HG03469 (cell line): ENCODE data around the gene HEATR3.

Source experiments
- ATAC-seq: cut with Tn5 transposase; IDR thresholded peaks from one replicate; pipeline ENCODE4 v1.9.1; 2021; ENCODE audit warnings: mild to moderate bottlenecking, moderate library complexity, moderate number of reproducible peaks; ENCODE audit not compliant: unreplicated experiment

The HEATR3 gene, protein sequence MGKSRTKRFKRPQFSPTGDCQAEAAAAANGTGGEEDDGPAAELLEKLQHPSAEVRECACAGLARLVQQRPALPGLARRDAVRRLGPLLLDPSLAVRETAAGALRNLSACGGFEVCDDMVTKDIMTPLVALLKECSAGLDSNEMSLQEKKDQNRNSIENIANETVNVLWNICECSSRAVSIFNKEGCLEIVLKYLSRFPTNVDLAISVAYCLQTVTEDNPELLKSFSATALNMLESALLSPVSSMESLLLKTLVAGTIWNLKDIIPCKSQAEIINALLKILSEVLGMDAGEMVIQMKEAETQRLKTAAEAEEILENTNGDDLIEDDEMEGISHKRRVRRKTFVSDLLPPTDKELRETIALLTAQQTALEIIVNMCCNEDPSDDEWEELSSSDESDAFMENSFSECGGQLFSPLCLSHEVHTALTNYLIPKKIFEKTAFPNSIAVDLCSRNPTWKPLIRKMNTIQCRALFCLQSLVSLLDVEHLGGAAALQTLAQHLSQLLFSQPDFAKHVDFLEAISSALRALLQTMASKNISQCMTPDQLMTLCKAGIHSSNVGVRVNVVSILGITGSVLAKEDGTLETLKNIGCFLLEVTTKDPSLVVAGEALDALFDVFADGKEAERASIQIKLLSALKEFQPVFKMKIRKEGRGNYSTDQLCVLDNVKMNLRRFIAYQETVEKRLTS

DNA sequence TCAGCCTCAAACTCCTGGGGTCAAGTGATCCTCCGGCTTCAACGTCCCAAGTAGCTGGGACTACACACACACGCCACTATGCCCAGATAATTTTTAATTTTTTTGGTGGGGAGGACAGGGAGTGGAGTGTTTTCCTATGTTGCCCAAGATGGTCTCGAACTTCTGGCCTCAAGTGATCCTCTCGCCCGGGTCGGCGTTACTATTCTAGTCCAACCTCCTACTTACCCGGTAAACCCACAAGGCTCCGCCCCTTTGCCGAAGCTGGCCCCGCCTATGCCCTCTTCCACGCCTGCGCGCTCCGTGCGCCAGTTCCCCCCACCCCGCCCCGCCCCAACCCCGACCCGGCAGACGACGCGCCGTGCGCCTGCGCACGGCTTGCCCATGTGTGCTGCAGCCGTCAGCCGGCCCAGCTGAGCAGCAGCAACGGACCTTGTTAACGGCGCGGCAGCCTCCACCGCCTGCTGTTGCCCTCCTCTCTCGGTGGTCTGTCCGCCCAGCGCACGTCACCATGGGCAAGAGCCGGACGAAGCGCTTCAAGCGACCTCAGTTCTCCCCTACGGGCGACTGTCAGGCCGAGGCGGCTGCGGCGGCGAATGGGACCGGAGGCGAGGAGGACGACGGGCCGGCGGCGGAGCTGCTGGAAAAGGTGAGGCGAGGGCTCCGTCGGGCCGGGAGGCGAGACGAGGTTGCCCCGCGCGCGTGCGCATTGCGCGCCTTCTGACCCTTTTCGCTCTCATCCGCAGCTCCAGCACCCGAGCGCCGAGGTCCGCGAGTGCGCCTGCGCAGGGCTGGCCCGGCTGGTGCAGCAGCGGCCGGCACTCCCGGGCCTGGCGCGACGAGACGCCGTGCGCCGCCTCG is at the start of gene HEATR3:
HEATR3 (plus strand) TSS at position 347 of the 858 bp plus-strand sequence; CDS start at position 509, 162 bp downstream.
- peak; percentile 62 for ATAC-seq

DNA sequence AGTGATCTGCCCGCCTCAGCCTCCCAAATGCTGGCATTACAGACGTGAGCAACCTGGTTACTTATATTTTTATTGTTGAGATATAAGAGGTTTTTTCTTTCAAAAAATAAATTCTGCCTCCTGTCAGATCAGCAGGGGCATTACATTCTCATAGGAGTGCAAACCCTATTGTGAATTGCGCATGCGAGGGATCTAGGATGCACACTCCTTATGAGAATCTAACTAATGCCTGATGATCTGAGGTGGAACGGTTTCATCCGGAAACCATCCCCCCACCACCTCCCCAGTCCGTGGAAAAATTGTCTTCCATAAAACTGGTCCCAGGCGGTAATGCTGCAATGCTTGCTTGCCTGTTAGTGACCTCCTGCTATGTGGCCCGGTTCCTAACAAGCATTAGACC is 48.2 kb upstream of the HEATR3 start:
- no peak for ATAC-seq

DNA sequence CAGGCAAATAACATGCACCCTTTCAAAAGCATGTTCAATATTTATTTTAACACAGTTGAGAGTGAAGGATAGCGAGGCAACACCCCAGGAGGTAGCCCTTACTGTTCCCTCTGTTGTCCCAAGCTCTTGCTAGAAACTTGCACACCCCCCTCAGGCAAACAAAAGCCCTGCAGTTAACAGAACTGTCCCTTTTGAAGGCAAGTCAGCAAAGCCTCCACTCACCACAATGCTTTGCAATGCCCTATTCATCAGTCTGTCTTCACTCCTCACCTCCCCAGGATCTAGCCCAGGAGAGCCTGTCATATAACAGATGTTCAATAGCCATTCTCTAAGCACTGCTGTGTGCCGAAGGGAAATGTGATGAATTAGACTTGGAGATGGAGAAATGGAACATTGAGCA is 44.2 kb upstream of the HEATR3 start:
- no peak for ATAC-seq

DNA sequence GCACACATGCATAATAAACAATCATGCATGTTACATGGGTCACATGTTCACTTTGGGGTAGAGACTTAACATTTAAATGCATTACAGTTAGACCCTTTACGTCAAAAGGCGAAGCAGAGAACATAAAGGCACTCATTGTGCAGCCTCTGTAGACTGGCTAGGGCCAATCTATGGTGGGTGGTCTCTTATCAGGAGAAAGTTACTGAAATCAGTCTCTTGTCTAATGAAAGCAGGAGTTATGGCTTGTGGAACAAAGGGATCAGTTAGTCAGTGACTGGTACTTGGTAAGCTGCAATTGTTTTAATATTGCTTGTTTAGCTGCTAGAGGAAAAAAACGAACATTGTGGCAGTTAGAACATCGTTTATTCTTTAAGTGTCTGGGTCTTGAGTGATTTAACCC is 42.1 kb upstream of the HEATR3 start:
- no peak for ATAC-seq

DNA sequence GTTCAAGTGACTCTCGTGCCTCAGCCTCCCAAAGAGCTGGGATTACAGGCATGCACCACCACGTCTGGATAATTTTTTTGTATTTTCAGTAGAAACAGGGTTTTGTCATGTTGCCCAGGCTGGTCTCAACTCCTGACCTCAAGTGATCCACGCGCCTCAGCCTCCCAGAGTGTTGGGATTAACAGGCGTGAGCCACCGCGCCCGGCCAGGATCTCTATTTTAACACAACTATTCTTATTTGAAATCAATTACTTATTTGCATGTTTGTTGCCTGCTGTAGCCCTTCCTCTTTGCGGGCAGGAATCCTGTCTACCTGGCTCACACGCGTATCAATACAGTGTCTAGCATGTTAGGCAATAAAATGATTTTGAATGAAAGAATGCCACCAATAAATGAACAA is 41.6 kb upstream of the HEATR3 start:
- no peak for ATAC-seq

DNA sequence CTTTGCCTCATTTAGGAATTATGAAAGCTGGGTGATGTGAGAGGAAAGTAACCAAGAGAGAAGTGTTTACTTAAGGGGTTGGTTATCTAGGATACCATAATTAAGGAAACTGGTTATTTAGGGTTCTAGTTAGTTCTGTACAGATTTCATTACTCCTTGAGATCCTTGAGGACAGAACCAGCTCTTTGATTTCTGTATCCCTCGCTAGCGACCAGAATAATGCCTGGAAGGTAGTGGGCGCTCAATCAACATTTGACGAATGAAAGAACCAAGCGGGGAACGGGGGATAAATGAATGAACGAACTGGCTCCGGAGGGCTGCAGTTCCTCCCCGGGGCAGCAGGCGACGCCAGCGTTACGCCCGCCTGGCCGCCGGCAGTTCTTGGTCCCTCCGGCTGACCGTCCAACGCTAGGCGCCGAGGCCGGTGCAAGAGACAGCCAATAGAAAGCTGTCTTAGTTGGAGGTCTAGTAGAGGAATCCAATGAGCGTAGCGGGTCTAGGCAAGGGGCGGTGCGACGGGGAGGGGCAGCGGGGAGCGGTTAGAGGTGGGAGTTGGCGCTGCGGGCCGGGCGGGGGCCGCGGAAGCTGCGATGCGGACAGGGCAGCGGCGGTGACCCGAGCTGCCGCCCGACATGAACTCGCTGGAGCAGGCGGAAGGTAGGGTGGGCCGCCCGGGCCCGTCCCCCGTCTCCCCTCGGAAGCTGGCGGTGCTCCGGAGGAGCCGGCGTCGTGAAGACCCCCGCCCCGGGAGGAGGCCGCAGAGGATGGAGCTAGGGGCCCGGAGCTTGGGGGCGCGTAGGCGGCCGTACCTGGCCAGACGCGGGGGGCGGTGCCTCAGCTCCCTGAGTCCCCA is 40.9 kb upstream of the HEATR3 start, which contains the start of gene CNEP1R1:
CNEP1R1 (plus strand) TSS at position 542 of the 853 bp plus-strand sequence; CDS start at position 633, 91 bp downstream.
- ATAC-seq, result peak; percentile 96

DNA sequence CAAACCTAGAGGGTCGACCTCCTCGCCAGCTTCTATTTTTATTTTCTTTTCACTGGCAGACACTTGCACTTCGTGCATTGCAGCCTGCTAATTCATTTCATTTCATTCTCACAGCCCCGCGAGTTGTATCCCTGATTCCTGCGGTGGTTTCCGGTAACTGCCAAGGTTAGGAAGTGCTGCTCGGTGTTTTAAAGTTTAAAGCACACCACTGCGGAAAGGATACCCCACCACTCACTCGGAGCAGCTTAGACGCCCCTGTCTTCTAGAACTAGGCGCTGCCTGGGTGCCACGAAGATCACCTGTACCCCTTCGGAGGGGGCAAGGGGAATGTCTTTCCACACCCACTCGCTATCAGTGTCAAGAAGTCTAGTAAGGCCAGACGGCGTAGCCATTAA is 40.2 kb upstream of the HEATR3 start:
- no peak for ATAC-seq

DNA sequence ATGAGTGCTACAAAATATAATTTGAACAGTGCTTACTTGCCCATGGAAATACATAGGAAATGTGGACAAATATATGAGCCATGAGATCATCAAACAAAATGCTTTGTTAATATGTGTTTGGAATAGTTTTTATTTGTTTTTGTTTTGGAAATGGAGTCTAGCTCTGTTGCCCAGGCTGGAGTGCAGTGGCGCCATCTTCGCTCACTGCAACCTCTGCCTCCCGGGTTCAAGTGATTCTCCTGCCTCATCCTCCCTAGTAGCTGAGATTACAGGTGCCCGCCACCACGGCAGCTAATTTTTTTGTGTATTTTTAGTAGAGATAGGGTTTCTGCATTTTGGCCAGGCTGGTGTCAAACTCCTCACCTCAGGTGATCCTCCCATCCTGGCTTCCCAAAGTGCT is 37.9 kb upstream of the HEATR3 start:
- no peak for ATAC-seq

DNA sequence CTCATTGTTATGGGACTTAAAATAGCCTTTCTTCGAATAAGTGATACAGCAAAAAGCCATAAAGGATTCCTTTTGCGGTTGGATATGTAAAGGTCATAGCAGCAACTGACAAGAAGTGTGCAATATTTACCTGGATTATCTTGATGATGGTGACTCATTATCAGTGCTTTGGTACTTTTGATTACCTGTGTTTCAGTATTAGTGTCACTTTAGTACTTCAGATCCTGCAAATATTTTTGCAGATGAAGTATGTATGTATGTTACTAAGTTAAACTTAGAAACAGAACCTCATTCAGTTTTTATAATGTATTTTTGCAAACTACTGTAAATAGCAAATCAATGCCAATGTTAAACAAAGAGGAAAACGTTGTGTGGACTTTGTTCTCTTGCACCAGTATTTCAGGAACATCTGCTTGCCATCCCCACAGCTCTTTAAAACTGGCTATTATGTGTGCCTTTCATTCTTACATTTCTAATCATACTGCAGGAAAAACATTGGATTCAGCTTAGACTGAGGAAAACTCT is 30.2 kb upstream of the HEATR3 start:
- no peak for ATAC-seq

DNA sequence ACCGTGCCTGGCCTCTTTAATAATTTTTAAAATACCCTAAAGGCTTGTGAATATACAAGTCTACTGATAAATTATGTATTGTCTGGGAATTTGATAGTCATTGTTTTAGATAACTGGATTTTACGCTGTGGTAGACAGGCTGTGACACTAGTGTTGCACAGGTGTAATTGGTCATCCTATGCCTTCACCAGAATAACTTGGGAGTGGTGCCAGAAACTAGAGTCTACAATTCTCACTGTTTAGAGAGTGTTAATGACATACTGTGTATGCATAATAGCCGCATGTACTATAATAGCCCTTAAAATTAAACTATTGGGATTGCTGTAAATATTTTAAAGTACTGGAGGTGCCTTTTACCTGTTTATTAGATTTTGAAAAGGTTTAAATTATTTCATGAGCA is 29.3 kb upstream of the HEATR3 start:
- no peak for ATAC-seq

DNA sequence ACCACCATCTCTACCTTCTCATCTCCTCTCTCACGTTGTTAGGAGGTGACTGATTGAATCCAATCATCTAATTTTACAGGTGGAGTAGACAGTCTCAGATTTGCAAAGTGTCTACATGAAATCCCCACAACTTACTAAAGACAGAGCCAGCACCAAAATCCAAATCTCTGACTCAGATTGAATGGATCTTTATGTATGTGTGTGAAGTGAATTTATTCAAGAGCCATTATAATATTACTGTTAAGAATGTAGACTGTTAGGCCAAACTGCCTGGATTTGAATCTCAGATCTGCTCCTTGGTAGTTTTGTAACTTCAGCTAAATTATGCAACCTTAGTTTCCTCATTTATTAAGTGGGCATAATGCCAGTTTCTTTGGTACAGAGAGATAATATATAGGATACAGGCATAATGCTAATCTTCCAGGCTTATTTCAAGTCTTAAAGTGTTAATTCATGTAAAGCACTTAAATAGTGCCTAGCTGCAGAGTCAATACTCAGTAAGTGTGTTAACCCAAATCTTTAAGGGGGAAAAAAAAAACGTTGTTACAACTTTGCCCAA is 28.0 kb upstream of the HEATR3 start:
- no peak for ATAC-seq

DNA sequence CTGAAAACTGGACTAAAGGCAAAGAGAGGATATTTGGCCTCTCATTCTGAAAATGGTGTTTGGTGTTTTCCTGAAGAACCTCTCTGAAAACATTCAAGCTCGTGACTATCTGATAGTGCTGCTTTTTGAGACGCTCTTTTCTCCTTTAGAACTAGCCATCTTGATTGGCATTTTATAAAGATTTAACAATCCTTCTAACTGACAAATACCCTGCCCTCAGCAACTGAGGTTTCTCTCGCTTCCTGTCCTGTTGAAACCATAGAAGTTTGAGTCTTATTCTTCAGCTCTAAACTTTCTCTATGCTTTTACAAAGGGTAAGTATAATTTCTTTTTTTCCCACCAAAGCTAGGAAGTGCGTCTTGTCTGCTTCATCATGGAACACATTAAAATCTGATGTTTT is 27.5 kb upstream of the HEATR3 start:
- no peak for ATAC-seq

DNA sequence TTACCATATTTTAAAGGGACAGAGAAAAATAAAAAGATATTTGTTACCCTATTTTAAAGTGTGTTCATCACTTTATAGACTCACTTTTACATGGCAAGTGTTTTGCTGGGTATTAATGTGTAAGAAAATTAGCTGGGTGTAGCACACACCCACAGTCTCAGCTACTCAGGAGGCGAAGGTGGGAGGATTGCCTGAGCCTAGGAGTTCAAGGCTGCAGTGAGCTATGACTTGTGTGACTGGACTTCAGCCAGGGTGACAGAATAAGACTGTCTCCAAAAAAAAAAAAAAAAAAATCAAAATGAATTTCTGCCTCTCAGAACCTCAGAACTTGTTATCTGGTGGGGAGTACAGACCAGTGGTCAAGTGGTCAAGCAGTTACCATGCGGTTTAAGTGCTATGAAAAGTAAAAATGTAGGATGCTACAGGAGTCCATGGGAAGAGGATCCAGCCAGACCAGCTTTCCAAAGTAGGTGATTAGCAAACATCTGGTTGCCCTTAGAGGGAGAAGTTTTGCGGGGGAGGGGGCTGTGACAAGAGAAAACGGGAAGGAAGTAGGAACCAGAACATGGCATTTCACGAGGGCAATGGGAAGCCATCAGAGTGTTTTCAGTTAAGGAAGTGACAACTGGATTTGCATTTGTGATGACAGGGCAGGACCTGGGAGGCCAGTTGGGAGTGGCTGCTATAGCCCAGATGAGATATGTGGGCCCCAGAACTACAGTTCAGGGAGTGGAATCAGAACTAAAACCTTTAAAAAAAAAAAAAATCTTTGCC is 26.8 kb upstream of the HEATR3 start:
- no peak for ATAC-seq

DNA sequence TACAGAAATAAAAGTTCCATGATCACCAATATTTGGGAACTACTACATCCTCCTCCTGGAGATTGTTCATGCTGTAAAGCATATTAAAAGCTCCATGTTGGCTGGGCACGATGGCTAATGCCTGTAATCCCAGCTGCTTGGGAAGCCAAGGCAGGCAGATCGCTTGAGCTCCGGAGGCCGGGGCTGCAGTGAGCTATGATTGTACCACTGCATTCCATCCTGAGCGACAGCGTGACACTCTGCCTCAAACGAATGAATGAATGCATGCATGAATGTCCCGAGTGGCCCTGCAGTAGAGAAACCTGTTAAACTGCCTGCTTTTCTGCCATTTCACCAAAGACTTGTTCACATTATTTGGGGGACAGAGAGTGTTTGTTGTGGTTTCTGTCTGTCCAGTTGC is 25.8 kb upstream of the HEATR3 start:
- no peak for ATAC-seq

DNA sequence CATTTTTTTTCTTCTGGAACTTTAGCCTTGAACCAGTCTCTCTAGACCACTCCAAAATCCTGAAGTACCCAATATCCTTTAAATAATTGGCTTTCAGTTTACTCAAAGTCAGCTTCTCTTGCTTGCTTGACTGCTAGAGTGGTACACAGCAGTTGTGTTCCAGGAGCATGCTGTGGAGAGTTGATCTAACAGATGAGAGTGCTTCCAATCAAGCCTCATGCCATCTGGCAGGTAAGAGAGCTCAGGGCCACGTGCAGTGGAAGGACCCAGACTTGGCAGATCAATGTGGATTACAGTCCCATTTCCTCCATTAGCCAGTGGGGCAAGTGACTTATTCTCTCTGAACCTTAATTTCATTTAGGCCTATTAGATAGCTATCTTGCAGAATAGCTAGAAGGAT is 25.1 kb upstream of the HEATR3 start:
- ATAC-seq, result no peak

DNA sequence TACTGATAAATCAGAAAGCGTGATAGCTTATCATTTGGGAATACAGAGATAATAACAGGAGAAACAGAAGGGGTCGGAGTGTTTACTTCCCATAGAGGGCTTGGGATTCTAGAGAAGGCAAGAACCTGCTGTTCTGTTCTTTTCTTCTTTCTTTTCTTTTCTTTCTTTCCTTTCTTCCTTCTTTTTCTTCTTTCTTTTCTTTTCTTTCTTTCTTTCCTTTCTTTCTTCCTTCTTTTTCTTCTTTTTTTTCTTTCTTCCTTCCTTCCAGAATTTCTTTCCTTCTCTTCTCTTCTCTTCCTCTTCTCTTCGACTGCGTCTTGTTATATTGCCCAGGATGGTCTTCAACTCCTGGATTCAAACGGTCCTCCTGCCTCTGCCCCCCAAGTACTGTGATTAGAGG is 22.4 kb upstream of the HEATR3 start:
- no peak for ATAC-seq

DNA sequence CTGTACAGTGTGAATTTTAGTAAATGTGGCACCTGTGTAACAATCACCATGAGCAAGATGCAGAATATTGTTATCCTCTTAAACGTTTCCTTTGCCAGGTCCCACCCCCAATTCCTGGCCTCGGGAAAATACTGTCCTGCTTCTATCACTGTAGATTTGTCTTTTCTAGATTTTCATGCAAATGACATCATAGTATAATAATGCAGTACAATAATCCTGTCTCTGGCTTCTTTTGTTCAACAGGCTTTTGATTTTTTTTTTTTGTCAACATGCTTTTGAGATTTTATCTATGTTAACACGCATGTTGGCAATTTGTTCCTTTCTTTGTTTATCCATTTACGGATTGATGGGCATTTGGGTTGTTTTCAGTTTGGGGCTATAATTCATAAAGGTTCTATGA is 20.4 kb upstream of the HEATR3 start:
- no peak for ATAC-seq

DNA sequence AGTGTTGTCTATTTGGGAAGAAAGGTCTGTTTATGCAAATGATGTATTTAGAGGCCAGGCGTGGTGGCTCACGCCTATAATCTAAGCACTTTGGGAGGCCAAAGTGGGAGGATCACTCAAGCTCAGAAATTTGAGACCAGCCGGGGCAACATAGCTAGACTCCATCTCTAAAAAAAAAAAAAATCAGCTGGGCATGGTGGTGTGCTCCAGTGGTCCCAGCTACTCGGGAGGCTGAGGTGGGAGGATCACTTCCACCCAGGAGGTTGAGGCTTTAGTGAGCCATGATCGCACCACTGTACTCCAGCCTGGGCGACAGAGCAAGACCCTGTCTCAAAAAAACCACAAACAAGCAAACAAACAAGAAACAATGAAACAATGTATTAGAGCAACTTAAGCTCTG is 18.9 kb upstream of the HEATR3 start:
- ATAC-seq, result no peak

DNA sequence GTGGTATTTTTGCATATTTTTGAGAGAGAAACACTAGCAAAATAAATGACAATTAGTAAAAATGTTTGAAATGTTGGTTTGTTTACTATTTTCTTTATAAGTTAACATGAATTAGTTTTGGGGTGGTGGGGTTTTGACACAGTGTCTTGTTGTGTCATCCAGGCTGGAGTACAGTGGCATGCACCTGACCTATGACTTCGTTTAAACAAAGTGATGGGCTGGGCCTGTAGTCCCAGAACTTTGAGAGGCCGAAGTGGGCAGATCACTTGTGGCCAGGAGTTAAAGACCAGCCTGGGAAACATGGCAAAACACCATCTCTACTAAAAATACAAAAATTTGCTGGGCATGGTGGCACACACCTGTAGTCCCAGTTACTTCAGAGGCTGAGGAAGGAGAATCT is 17.9 kb upstream of the HEATR3 start:
- no peak for ATAC-seq
